ENCODE results near the gene OXT.
"Not testable (repeated sequence)": the region's sequence is repeated elsewhere in the genome, so short reads cannot be mapped to it uniquely, and the experiment has no call there.

The OXT gene

GRCh38 chr20:3051385-3052019 is 19.9 kb upstream of the OXT start:
- no peak for TF ChIP-seq CTCF (IDR thresholded peaks at IDR 0.05; ENCODE audit: low read depth, low read length, missing control alignments)
- in situ Hi-C loops (cut with HindIII; ENCODE audit: low sequenced_read_pairs) = no loop called here

GRCh38 chr20:3059489-3059888 is 11.9 kb upstream of the OXT start:
- H3K4me3 ChIP-seq (ENCODE audit: low read depth, low read length) = no peak overlapping the region
- no peak for DNase-seq (ENCODE audit: low read depth)
- in situ Hi-C loops (cut with HindIII; ENCODE audit: low sequenced_read_pairs) = no loop called here
- TF ChIP-seq CTCF (IDR thresholded peaks at IDR 0.05; ENCODE audit: low read depth, low read length, missing control alignments) = no peak

More at GRCh38 chr20:3051385-3052019, 19.9 kb upstream of the OXT start:
- no peak for DNase-seq (ENCODE audit: low read depth)
- H3K4me3 ChIP-seq (ENCODE audit: low read depth, low read length) = no peak overlapping the region

GRCh38 chr20:3064119-3064518 is 7.3 kb upstream of the OXT start:
- DNase-seq (ENCODE audit: low read depth); in situ Hi-C loops (cut with HindIII; ENCODE audit: low sequenced_read_pairs); H3K4me3 ChIP-seq (ENCODE audit: low read depth, low read length): not testable (repeated sequence)

GRCh38 chr20:3067139-3068014 is 4.0 kb upstream of the OXT start:
- in situ Hi-C loops (cut with HindIII; ENCODE audit: low sequenced_read_pairs) = no loop called here

GRCh38 chr20:3068075-3068474 is 3.3 kb upstream of the OXT start:
- in situ Hi-C loops (cut with HindIII; ENCODE audit: low sequenced_read_pairs) = no loop called here
- TF ChIP-seq CTCF (IDR thresholded peaks at IDR 0.05; ENCODE audit: low read depth, low read length, missing control alignments) = no peak
- DNase-seq (ENCODE audit: low read depth) = no peak
- H3K4me3 ChIP-seq (ENCODE audit: low read depth, low read length) = no peak overlapping the region

More at GRCh38 chr20:3067139-3068014, 4.0 kb upstream of the OXT start:
- no peak for DNase-seq (ENCODE audit: low read depth)
- no peak overlapping the region for H3K4me3 ChIP-seq (ENCODE audit: low read depth, low read length)
- TF ChIP-seq CTCF (IDR thresholded peaks at IDR 0.05; ENCODE audit: low read depth, low read length, missing control alignments) = no peak

GRCh38 chr20:3068986-3069900 is 2.2 kb upstream of the OXT start:
- no peak overlapping the region for H3K4me3 ChIP-seq (ENCODE audit: low read depth, low read length)
- in situ Hi-C loops (cut with HindIII; ENCODE audit: low sequenced_read_pairs) = no loop called here
- TF ChIP-seq CTCF (IDR thresholded peaks at IDR 0.05; ENCODE audit: low read depth, low read length, missing control alignments) = no peak
- no peak for DNase-seq (ENCODE audit: low read depth)

Measured in astrocyte of the cerebellum (primary cell).